HG03064 (cell line): Measurements from ENCODE around the gene HRH2.
"Not testable (repeated sequence)": the region's sequence is repeated elsewhere in the genome, so short reads cannot be mapped to it uniquely, and the experiment has no call there.

Experiments
- ATAC-seq: cut with Tn5 transposase; IDR thresholded peaks from one replicate; pipeline ENCODE4 v1.9.1; 2021; ENCODE audit warnings: low read depth; ENCODE audit not compliant: unreplicated experiment

The HRH2 gene

DNA sequence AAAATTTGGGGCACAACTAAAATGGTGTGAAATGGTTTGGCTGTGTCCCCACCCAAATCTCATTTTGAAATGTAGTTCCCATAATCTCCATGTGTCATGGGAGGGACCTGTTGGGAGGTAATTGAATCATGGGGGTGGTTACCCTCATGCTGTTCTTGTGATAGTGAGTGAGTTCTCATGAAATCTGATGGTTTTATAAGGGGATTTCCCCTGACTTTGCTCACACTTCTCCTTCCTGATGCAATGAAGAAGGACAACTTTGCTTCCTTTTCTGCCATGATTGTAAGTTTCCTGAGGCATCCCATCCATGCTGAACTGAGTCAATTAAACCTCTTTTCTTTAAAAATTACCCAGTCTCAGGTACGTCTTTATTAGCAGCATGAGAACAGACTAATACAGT is 102.1 kb downstream of the HRH2 start:
- ATAC-seq, result not testable (repeated sequence)
